Neural progenitor cell (in vitro differentiated cells): ENCODE data around the gene MED13L.

Experiments used
- CTCF ChIP-seq: fragments of 200-600 bp; sonication (generic); IDR thresholded peaks from 2 replicates; pipeline ENCODE4 v1.5.1; 2017; ENCODE audit warnings: antibody characterized with exemption, mild to moderate bottlenecking
- EZH2 ChIP-seq: fragments of 200-600 bp; sonication (generic); IDR thresholded peaks from 2 replicates; pipeline ENCODE4 v1.6.1; 2017; ENCODE audit warnings: antibody characterized with exemption, mild to moderate bottlenecking, moderate library complexity
- EZH2phosphoT487 ChIP-seq: fragments of 200-600 bp; sonication (generic); IDR thresholded peaks from 2 replicates; pipeline ENCODE4 v1.6.1; 2017; ENCODE audit warnings: antibody characterized with exemption

- TF ChIP-seq CTCF, result no peak
- TF ChIP-seq EZH2, result no peak
- no peak for TF ChIP-seq EZH2phosphoT487
These were observed 142.1 kb downstream of the MED13L start for GRCh38 chr12:116135209-116135930.
